BE2C (cell line): ENCODE data around the gene DNM1L.

Experiments used
- DNase-seq: peaks from one replicate; pipeline ENCODE4 v3.0.0-alpha.2; 2020
- H3K27me3 ChIP-seq: fragments of 250-450 bp; sonication (Bioruptor Pico); 2 replicates; pipeline ENCODE4 v1.5.1; 2020; ENCODE audit warnings: mild to moderate bottlenecking
- H3K36me3 ChIP-seq: fragments of 250-450 bp; sonication (Bioruptor Pico); 2 replicates; pipeline ENCODE4 v1.5.1; 2020; ENCODE audit warnings: mild to moderate bottlenecking
- H3K4me1 ChIP-seq: fragments of 250-450 bp; sonication (Bioruptor Pico); 2 replicates; pipeline ENCODE4 v1.5.1; 2020
- H3K4me3 ChIP-seq: 2 replicates; pipeline ENCODE4 v1.5.1; 2011; ENCODE audit warnings: low read depth, low read length
- H3K9me3 ChIP-seq: fragments of 250-450 bp; sonication (Bioruptor Pico); 2 replicates; pipeline ENCODE4 v1.5.1; 2020
- CTCF ChIP-seq: IDR thresholded peaks from 2 replicates; pipeline ENCODE4 v1.5.1; 2012; ENCODE audit warnings: mild to moderate bottlenecking, low read depth, low read length

Gene DNM1L

GRCh38 chr12:32688786-32689185 is 9.7 kb downstream of the DNM1L start:
- no peak for DNase-seq
- no peak for TF ChIP-seq CTCF
- Histone ChIP-seq H3K4me3 (no peak overlapping the region), H3K9me3 (no peaks in the 10 kb centered on the region), H3K36me3 (peaks cover 15% of the 10 kb centered on the region), H3K4me1 (peaks cover 7% of the 10 kb centered on the region), H3K27me3 (no peaks in the 10 kb centered on the region)

GRCh38 chr12:32690927-32691326 is 11.8 kb downstream of the DNM1L start:
- DNase-seq = no peak

GRCh38 chr12:32692358-32692757 is 13.3 kb downstream of the DNM1L start:
- Histone ChIP-seq H3K9me3 (no peaks in the 10 kb centered on the region), H3K36me3 (peaks cover 7% of the 10 kb centered on the region), H3K27me3 (no peaks in the 10 kb centered on the region), H3K4me3 (no peak overlapping the region), H3K4me1 (peaks cover 12% of the 10 kb centered on the region)
- no peak for TF ChIP-seq CTCF
- no peak for DNase-seq

More at GRCh38 chr12:32690927-32691326, 11.8 kb downstream of the DNM1L start:
- no peaks in the 10 kb centered on the region for H3K9me3 ChIP-seq
- H3K4me1 ChIP-seq = peaks cover 7% of the 10 kb centered on the region
- no peak overlapping the region for H3K4me3 ChIP-seq
- no peak for TF ChIP-seq CTCF
- H3K27me3 ChIP-seq = no peaks in the 10 kb centered on the region
- H3K36me3 ChIP-seq = peaks cover 13% of the 10 kb centered on the region

- Histone ChIP-seq H3K36me3 (peaks cover 7% of the 10 kb centered on the region), H3K4me3 (no peak overlapping the region), H3K9me3 (no peaks in the 10 kb centered on the region), H3K4me1 (peaks cover 13% of the 10 kb centered on the region), H3K27me3 (no peaks in the 10 kb centered on the region)
- DNase-seq = no peak
- no peak for TF ChIP-seq CTCF
Observed at GRCh38 chr12:32693036-32693435, 13.9 kb downstream of the DNM1L start.

- H3K36me3 ChIP-seq = peaks cover 7% of the 10 kb centered on the region
Observed at GRCh38 chr12:32695787-32696186, 16.7 kb downstream of the DNM1L start.

GRCh38 chr12:32697445-32697844 is 18.3 kb downstream of the DNM1L start:
- DNase-seq = no peak
- Histone ChIP-seq H3K36me3 (peaks cover 4% of the 10 kb centered on the region), H3K9me3 (no peaks in the 10 kb centered on the region), H3K27me3 (no peaks in the 10 kb centered on the region), H3K4me3 (peak overlapping the region; percentile 31; the same call in 1 of the 2 replicates), H3K4me1 (peaks cover 14% of the 10 kb centered on the region)
- TF ChIP-seq CTCF = no peak

More at GRCh38 chr12:32695787-32696186, 16.7 kb downstream of the DNM1L start:
- no peaks in the 10 kb centered on the region for H3K27me3 ChIP-seq
- H3K4me1 ChIP-seq = peaks cover 14% of the 10 kb centered on the region
- TF ChIP-seq CTCF = no peak
- DNase-seq = no peak
- no peak overlapping the region for H3K4me3 ChIP-seq
- H3K9me3 ChIP-seq = no peaks in the 10 kb centered on the region
